PC-3 (cell line): Measurements from ENCODE around the gene RTP5. TPM values are rescaled to one million over a fixed set of nuclear protein-coding genes. Genes with fewer than 3 reads are reported as not detected.
"Not testable (repeated sequence)": the region's sequence is repeated elsewhere in the genome, so short reads cannot be mapped to it uniquely, and the experiment has no call there.

Source experiments
- ATAC-seq: fragments of 200-7000 bp; cut with Tn5 transposase; 2 replicates; pipeline ENCODE4 v1.9.1; 2020; ENCODE audit warnings: mild to moderate bottlenecking, moderate library complexity
- BruUV-seq: library from RNA; stranded (reverse); fragments of 400-500 nt; replicated peaks from 2 replicates; lab custom pipeline; 2021; lab: Mats Ljungman, UMichigan
- CTCF ChIA-PET: fragments of 300-600 bp; sonication (Branson Sonifier 250); formaldehyde crosslinking; loops from one replicate; lab custom pipeline; 2022; ENCODE audit warnings: antibody characterized with exemption; lab: Charles Lee
- POLR2A ChIA-PET: fragments of 300-600 bp; sonication (Branson Sonifier 250); formaldehyde crosslinking; loops from one replicate; lab custom pipeline; 2022; ENCODE audit warnings: antibody characterized with exemption; ENCODE audit not compliant: unreplicated experiment; lab: Charles Lee
- DNase-seq: peaks from one replicate; pipeline ENCODE4 v3.0.0-alpha.2; 2015
- H2AFZ ChIP-seq: fragments of 300-600 bp; sonication (generic); 2 replicates; pipeline ENCODE4 v1.6.0; 2016; ENCODE audit warnings: antibody characterized with exemption, low read length
- H3F3A ChIP-seq: fragments of 300-600 bp; sonication (generic); one replicate; pipeline ENCODE4 v1.6.0; 2017; ENCODE audit warnings: antibody characterized with exemption, low read length, control low read depth, mild to moderate bottlenecking; ENCODE audit not compliant: unreplicated experiment
- H3K27ac ChIP-seq: fragments of 300-600 bp; sonication (generic); 2 replicates; pipeline ENCODE4 v1.5.1; 2016; ENCODE audit warnings: mild to moderate bottlenecking, low read length
- H3K27me3 ChIP-seq: fragments of 300-600 bp; sonication (generic); 2 replicates; pipeline ENCODE4 v1.6.1; 2016; ENCODE audit warnings: low read length, mixed read lengths
- H3K36me3 ChIP-seq: fragments of 300-600 bp; sonication (generic); 2 replicates; pipeline ENCODE4 v1.6.1; 2016; ENCODE audit warnings: low read depth, mixed run types, low read length, mixed read lengths
- H3K4me1 ChIP-seq: fragments of 300-600 bp; sonication (generic); 2 replicates; pipeline ENCODE4 v1.5.1; 2016; ENCODE audit warnings: low read length; ENCODE audit not compliant: insufficient read depth
- H3K4me2 ChIP-seq: fragments of 300-600 bp; sonication (generic); 2 replicates; pipeline ENCODE4 v1.6.0; 2016; ENCODE audit warnings: low read length
- H3K4me3 ChIP-seq: fragments of 300-600 bp; sonication (generic); 2 replicates; pipeline ENCODE4 v1.5.1; 2016; ENCODE audit warnings: mild to moderate bottlenecking, low read length, mixed read lengths
- H3K79me2 ChIP-seq: fragments of 300-600 bp; sonication (generic); 2 replicates; pipeline ENCODE4 v1.6.1; 2017; ENCODE audit warnings: low read length, mixed read lengths
- H3K9ac ChIP-seq: fragments of 300-600 bp; sonication (generic); 2 replicates; pipeline ENCODE4 v1.6.0; 2016; ENCODE audit warnings: mild to moderate bottlenecking, low read length
- H3K9me2 ChIP-seq: fragments of 300-600 bp; sonication (generic); replicated peaks from 2 replicates; pipeline ENCODE4 v1.6.1; 2016; ENCODE audit warnings: mixed run types, low read length, mixed read lengths
- H3K9me3 ChIP-seq: fragments of 300-600 bp; sonication (generic); 2 replicates; pipeline ENCODE4 v1.6.1; 2016; ENCODE audit warnings: low read length, mixed read lengths
- H4K20me1 ChIP-seq: fragments of 300-600 bp; sonication (generic); 2 replicates; pipeline ENCODE4 v1.6.1; 2016; ENCODE audit warnings: low read length, mixed read lengths
- CTCF ChIP-seq: fragments of 300-600 bp; sonication (generic); conservative IDR thresholded peaks from 2 replicates; pipeline ENCODE4 v1.5.1; 2017; ENCODE audit warnings: antibody characterized with exemption, low read depth, mild to moderate bottlenecking, low read length
- EZH2 ChIP-seq: fragments of 300-600 bp; sonication (generic); IDR thresholded peaks from one replicate; pipeline ENCODE4 v1.6.1; 2017; ENCODE audit warnings: antibody characterized with exemption, mild to moderate bottlenecking, low read length; ENCODE audit not compliant: unreplicated experiment
- EZH2phosphoT487 ChIP-seq: fragments of 300-600 bp; sonication (generic); IDR thresholded peaks from 2 replicates; pipeline ENCODE4 v1.6.1; 2018; ENCODE audit warnings: mild to moderate bottlenecking, antibody characterized with exemption, low read length, borderline replicate concordance
- intact Hi-C: fragments of 100-400 bp; cut with micrococcal nuclease; formaldehyde crosslinking; loops from 2 replicates; pipeline ENCODE4 v1.9.0; 2023
- total RNA-seq: library from RNA; depleted of rRNA; stranded (reverse); fragments of >200 nt; gene quantifications from 2 replicates; pipeline ENCODE4 v1.2.3, GENCODE V29; 2014

RTP5 gene
- total RNA-seq, 1 experiment from 2014 or later = not detected

GRCh38 chr2:241873803-241874110, 4.2 kb downstream of the RTP5 start:
- Histone ChIP-seq H3K27ac (no peak overlapping the region), H3K9me3 (no peaks in the 10 kb centered on the region), H3K9me2 (no peaks in the 10 kb centered on the region), H2AFZ (no peak overlapping the region), H3K4me3 (no peak overlapping the region), H3K79me2 (no peaks in the 10 kb centered on the region), H3K4me1 (no peaks in the 10 kb centered on the region), H3F3A (no peaks in the 10 kb centered on the region), H3K27me3 (no peaks in the 10 kb centered on the region), H4K20me1 (no peaks in the 10 kb centered on the region), H3K36me3 (no peaks in the 10 kb centered on the region), H3K4me2 (no peak overlapping the region), H3K9ac (no peak overlapping the region)
- no TSS peak for BruUV-seq
- ATAC-seq = no peak
- no peak for TF ChIP-seq EZH2
- TF ChIP-seq EZH2phosphoT487 = no peak
- no peak for TF ChIP-seq CTCF
- intact Hi-C loops = no loop called here
- POLR2A ChIA-PET = no interaction called here
- DNase-seq = no peak
- CTCF ChIA-PET = no interaction called here

- H4K20me1 ChIP-seq = no peaks in the 10 kb centered on the region
- no peak for DNase-seq
- CTCF ChIA-PET = no interaction called here
- intact Hi-C loops = no loop called here
- TF ChIP-seq EZH2 (no peak), CTCF (no peak), EZH2phosphoT487 (no peak)
- H3K9me2 ChIP-seq = no peaks in the 10 kb centered on the region
- no peak overlapping the region for H3K27ac ChIP-seq
- H3K4me1 ChIP-seq = no peaks in the 10 kb centered on the region
- BruUV-seq = no TSS peak
- H3K79me2 ChIP-seq = no peaks in the 10 kb centered on the region
- no peak overlapping the region for H3K4me2 ChIP-seq
- no peak for ATAC-seq
- no peaks in the 10 kb centered on the region for H3K9me3 ChIP-seq
- no peak overlapping the region for H2AFZ ChIP-seq
- no peak overlapping the region for H3K9ac ChIP-seq
- POLR2A ChIA-PET = no interaction called here
- H3K36me3 ChIP-seq = no peaks in the 10 kb centered on the region
- no peak overlapping the region for H3K4me3 ChIP-seq
- H3K27me3 ChIP-seq = no peaks in the 10 kb centered on the region
- no peaks in the 10 kb centered on the region for H3F3A ChIP-seq
These were observed 4.9 kb downstream of the RTP5 start for GRCh38 chr2:241874277-241874925.

GRCh38 chr2:241875754-241876527, 6.4 kb downstream of the RTP5 start:
- H3K79me2 ChIP-seq, H3F3A ChIP-seq, H3K9me3 ChIP-seq, CTCF ChIA-PET, H3K27me3 ChIP-seq, H2AFZ ChIP-seq, ATAC-seq, BruUV-seq, POLR2A ChIA-PET, H3K9me2 ChIP-seq, DNase-seq, H3K4me3 ChIP-seq, intact Hi-C loops, H3K27ac ChIP-seq, H3K9ac ChIP-seq, H3K4me2 ChIP-seq, H3K4me1 ChIP-seq, H3K36me3 ChIP-seq, H4K20me1 ChIP-seq: not testable (repeated sequence)
